SK-N-SH (cell line): ENCODE data around the gene AQP3.

Experiments
- CHD2 ChIP-seq: fragments of 150-350 bp; IDR thresholded peaks from 2 replicates; pipeline ENCODE4 v1.6.1; 2018; ENCODE audit warnings: low read length; ENCODE audit not compliant: partially characterized antibody
- CTCF ChIP-seq: fragments of 200-600 bp; sonication (generic); IDR thresholded peaks from 2 replicates; pipeline ENCODE4 v1.6.1; 2017; ENCODE audit warnings: antibody characterized with exemption, mild to moderate bottlenecking, moderate library complexity
- EP300 ChIP-seq, 2 experiments: IDR thresholded peaks; 2 replicates each; pipeline versions ENCODE4 v1.4.0 to v1.6.1; 2012; ENCODE audit warnings: borderline replicate concordance in 1 of 2, low read depth in 1 of 2, low read length in 1 of 2
- EZH2phosphoT487 ChIP-seq: fragments of 200-600 bp; sonication (generic); IDR thresholded peaks from 2 replicates; pipeline ENCODE4 v1.6.1; 2017; ENCODE audit warnings: low read depth, mixed run types, mild to moderate bottlenecking, antibody characterized with exemption, moderate library complexity, borderline replicate concordance
- FOXM1 ChIP-seq: IDR thresholded peaks from 2 replicates; pipeline ENCODE4 v1.4.0; 2012; ENCODE audit warnings: low read depth, mild to moderate bottlenecking
- JUND ChIP-seq: IDR thresholded peaks from 2 replicates; pipeline ENCODE4 v1.4.0; 2012
- MAX ChIP-seq: IDR thresholded peaks from 2 replicates; pipeline ENCODE4 v1.4.0; 2012; ENCODE audit warnings: low read depth
- NRF1 ChIP-seq: IDR thresholded peaks from 2 replicates; pipeline ENCODE4 v1.6.1; 2012; ENCODE audit warnings: low read depth, mild to moderate bottlenecking, low read length
- POLR2AphosphoS5 ChIP-seq: IDR thresholded peaks from 2 replicates; pipeline ENCODE4 v1.6.1; 2012; ENCODE audit warnings: low read depth, low read length
- REST ChIP-seq: IDR thresholded peaks from 2 replicates; pipeline ENCODE4 v1.6.1; 2012; ENCODE audit warnings: mild to moderate bottlenecking, low read depth, low read length, moderate library complexity
- RXRA ChIP-seq: IDR thresholded peaks from 2 replicates; pipeline ENCODE4 v1.4.0; 2012; ENCODE audit warnings: low read depth, mild to moderate bottlenecking, borderline replicate concordance
- SIN3A ChIP-seq: IDR thresholded peaks from 2 replicates; pipeline ENCODE4 v1.6.1; 2012; ENCODE audit warnings: low read depth, mild to moderate bottlenecking, low read length, moderate library complexity, borderline replicate concordance
- TAF1 ChIP-seq: IDR thresholded peaks from 2 replicates; pipeline ENCODE4 v1.6.1; 2012; ENCODE audit warnings: low read depth, mild to moderate bottlenecking, low read length, moderate library complexity, borderline replicate concordance
- USF2 ChIP-seq: fragments of 150-350 bp; IDR thresholded peaks from 2 replicates; pipeline ENCODE4 v1.6.1; 2017; ENCODE audit warnings: antibody characterized with exemption, low read length, low read depth, borderline replicate concordance

- TF ChIP-seq EP300 (IDR thresholded peaks at IDR 0.05; ENCODE audit: borderline replicate concordance in 1 of 2, low read depth in 1 of 2, low read length in 1 of 2): no peak
- TF ChIP-seq CTCF: peak; percentile 15; the same call in 1 of the 2 replicates
- no peak for TF ChIP-seq TAF1
- no peak for TF ChIP-seq RXRA
- TF ChIP-seq MAX: no peak
- no peak for TF ChIP-seq EZH2phosphoT487
- no peak for TF ChIP-seq REST
- TF ChIP-seq SIN3A: no peak
- TF ChIP-seq NRF1: no peak
- no peak for TF ChIP-seq POLR2AphosphoS5
- TF ChIP-seq USF2: no peak
- TF ChIP-seq CHD2: no peak
- no peak for TF ChIP-seq JUND
- no peak for TF ChIP-seq FOXM1
Measured at GRCh38 chr9:33446946-33447798, at the start of gene AQP3.
